Activated T-cell treated with anti-CD3 and anti-CD28 coated beads, Interleukin-2, amount 50 U/mL, for 4 hours (primary cell): ENCODE measurements around the gene MEIS1. TPM values are rescaled to one million over a fixed set of nuclear protein-coding genes. Genes with fewer than 3 reads are reported as not detected.

Experiments
- ATAC-seq, 2 donors: fragments of 200-7000 bp; cut with Tn5 transposase; one replicate each; pipeline ENCODE4 v1.10.0; 2021
- DNase-seq: peaks from one replicate; pipeline ENCODE4 v3.0.0-alpha.2; 2020
- H3K27me3 Mint-ChIP-seq: one replicate; pipeline ENCODE4 v1.8.0; 2021; ENCODE audit warnings: low read depth, mixed read lengths
- H3K36me3 Mint-ChIP-seq: one replicate; pipeline ENCODE4 v1.8.0; 2022; ENCODE audit warnings: mixed read lengths; ENCODE audit not compliant: insufficient read depth
- H3K4me1 Mint-ChIP-seq: one replicate; pipeline ENCODE4 v1.8.0; 2021; ENCODE audit warnings: low read depth, mixed read lengths
- H3K4me3 Mint-ChIP-seq: one replicate; pipeline ENCODE4 v1.8.0; 2021; ENCODE audit warnings: mild to moderate bottlenecking, moderate library complexity, mixed read lengths
- H3K9me3 Mint-ChIP-seq: one replicate; pipeline ENCODE4 v1.8.0; 2021; ENCODE audit warnings: mixed read lengths
- total RNA-seq, 3 donors: library from RNA; stranded (reverse); gene quantifications; one replicate each; pipeline ENCODE4 v1.2.1, GENCODE V29; 2021

Gene MEIS1
- total RNA-seq, 3 donors from 2014 or later: 0.46 to 0.53 (median 0.46) TPM

GRCh38 chr2:66509326-66509811 lies 74.4 kb downstream of the MEIS1 start:
- ATAC-seq (no peak), DNase-seq (no peak)
- Mint-ChIP-seq H3K4me1 (no peaks in the 10 kb centered on the region), H3K4me3 (no peak overlapping the region), H3K36me3 (no peaks in the 10 kb centered on the region), H3K9me3 (no peaks in the 10 kb centered on the region), H3K27me3 (peaks cover 2% of the 10 kb centered on the region)

DNA sequence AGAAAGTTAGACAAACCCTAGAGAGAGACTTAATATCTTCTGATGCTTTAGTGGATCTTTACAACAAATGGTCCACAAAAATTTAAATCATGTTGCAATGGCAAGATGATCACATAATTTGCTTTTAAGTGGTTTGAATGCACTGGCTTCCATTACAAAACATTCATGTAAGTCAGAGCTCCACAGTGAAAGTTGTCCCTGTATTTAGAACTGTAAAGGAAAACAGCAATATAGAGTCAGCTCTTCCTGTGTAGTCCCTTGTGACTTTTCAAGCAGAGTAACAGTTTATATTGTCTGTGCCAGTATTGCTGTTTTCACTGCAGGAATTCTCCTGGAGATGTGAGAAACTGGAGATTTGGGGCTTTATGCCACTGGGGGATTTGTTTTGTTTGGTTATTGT lies 77.7 kb downstream of the MEIS1 start:
- Mint-ChIP-seq H3K4me3 (no peak overlapping the region), H3K36me3 (no peaks in the 10 kb centered on the region), H3K4me1 (no peaks in the 10 kb centered on the region), H3K9me3 (no peaks in the 10 kb centered on the region), H3K27me3 (peaks cover 2% of the 10 kb centered on the region)
- ATAC-seq (no peak), DNase-seq (no peak)

DNA sequence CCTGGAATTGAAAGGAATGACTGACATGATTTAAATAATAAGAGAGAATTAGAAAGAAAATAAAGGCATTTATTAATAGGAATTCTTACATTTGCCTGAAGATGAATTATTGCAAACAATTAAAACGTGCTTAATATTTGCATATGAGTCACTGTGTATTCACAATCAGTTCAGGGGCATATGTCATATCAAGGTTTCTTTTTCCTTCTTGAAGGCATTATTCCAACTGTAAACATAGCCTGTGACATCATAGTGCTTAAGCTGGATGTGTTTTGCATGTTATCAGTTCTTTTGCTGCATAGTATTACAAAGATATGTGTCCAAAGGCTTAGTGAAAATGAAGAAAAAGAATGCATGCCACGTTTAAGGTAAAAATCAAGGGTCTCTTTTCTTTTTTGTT lies 80.8 kb downstream of the MEIS1 start:
- Mint-ChIP-seq H3K36me3 (no peaks in the 10 kb centered on the region), H3K27me3 (peaks cover 2% of the 10 kb centered on the region), H3K4me3 (no peak overlapping the region), H3K4me1 (no peaks in the 10 kb centered on the region), H3K9me3 (no peaks in the 10 kb centered on the region)
- DNase-seq (no peak), ATAC-seq (no peak)

- H3K4me3 Mint-ChIP-seq: no peak overlapping the region
- DNase-seq (no peak), ATAC-seq (no peak)
- H3K9me3 Mint-ChIP-seq: no peaks in the 10 kb centered on the region
- H3K4me1 Mint-ChIP-seq: no peaks in the 10 kb centered on the region
- H3K36me3 Mint-ChIP-seq: no peaks in the 10 kb centered on the region
- H3K27me3 Mint-ChIP-seq: peaks cover 2% of the 10 kb centered on the region
These were observed 81.6 kb downstream of the MEIS1 start for GRCh38 chr2:66516499-66516898.

DNA sequence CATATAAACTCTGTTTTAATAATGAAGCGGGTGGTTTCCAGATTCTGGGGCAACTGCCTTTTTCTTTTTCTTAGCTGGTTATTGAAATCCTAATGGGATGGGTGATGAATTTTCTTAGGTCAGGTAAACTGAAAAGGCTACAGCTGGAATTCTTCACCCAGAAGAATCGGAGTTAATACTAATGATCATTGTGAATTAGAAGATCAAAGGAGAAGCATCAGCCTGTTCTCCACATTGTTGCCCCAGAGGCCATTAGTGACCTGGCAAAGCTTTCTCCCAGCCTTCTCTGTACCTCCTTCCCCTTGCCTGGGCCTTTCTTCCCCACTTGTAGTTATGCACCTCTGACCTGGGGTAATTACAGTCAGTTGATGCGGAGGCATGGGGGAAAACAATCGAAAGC lies 82.8 kb downstream of the MEIS1 start:
- no peak overlapping the region for H3K4me3 Mint-ChIP-seq

GRCh38 chr2:66519264-66519843 lies 84.4 kb downstream of the MEIS1 start:
- Mint-ChIP-seq H3K4me3 (no peak overlapping the region), H3K36me3 (no peaks in the 10 kb centered on the region), H3K27me3 (no peaks in the 10 kb centered on the region), H3K9me3 (no peaks in the 10 kb centered on the region), H3K4me1 (no peaks in the 10 kb centered on the region)
- DNase-seq (no peak), ATAC-seq (no peak)

More for the DNA sequence above, 82.8 kb downstream of the MEIS1 start:
- DNase-seq (no peak), ATAC-seq (no peak)
- no peaks in the 10 kb centered on the region for H3K36me3 Mint-ChIP-seq
- H3K27me3 Mint-ChIP-seq: peaks cover under 1% of the 10 kb centered on the region
- no peaks in the 10 kb centered on the region for H3K9me3 Mint-ChIP-seq
- no peaks in the 10 kb centered on the region for H3K4me1 Mint-ChIP-seq

DNA sequence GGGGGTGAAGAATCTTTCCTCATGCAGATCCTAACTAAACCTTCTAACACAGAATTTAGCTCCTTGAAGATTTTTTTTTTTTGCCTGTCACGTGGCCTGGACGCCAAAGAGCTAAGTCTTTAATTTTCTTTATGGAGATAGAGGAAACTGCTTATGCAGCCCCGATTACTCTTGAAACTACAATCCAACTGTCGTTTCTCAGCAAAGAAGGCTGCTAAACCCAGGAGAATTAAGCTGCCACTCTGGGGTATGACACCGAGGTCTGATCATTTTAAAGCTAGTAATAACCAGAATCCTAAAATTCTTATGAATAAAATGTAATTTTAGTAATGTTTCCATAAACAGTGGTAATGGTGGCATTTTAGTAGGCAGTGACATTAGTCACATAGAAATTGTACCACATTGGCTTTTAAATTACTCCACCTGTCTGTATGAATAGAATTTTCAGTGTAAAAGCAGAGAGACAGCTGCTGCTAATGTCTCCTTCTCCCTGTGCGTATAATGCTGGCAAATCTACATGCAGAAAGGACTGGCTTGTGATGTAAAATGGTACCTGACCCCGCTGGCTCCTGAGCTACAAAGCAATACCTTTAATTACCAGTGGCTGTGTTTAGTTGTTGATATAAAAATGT lies 86.5 kb downstream of the MEIS1 start:
- no peak overlapping the region for H3K4me3 Mint-ChIP-seq
- H3K9me3 Mint-ChIP-seq: no peaks in the 10 kb centered on the region
- DNase-seq (no peak), ATAC-seq (no peak)
- H3K27me3 Mint-ChIP-seq: no peaks in the 10 kb centered on the region
- H3K36me3 Mint-ChIP-seq: no peaks in the 10 kb centered on the region
- no peaks in the 10 kb centered on the region for H3K4me1 Mint-ChIP-seq

GRCh38 chr2:66522611-66523376 lies 87.9 kb downstream of the MEIS1 start:
- Mint-ChIP-seq H3K9me3 (no peaks in the 10 kb centered on the region), H3K36me3 (no peaks in the 10 kb centered on the region), H3K27me3 (no peaks in the 10 kb centered on the region), H3K4me1 (no peaks in the 10 kb centered on the region), H3K4me3 (no peak overlapping the region)
- DNase-seq (no peak), ATAC-seq (no peak)

DNA sequence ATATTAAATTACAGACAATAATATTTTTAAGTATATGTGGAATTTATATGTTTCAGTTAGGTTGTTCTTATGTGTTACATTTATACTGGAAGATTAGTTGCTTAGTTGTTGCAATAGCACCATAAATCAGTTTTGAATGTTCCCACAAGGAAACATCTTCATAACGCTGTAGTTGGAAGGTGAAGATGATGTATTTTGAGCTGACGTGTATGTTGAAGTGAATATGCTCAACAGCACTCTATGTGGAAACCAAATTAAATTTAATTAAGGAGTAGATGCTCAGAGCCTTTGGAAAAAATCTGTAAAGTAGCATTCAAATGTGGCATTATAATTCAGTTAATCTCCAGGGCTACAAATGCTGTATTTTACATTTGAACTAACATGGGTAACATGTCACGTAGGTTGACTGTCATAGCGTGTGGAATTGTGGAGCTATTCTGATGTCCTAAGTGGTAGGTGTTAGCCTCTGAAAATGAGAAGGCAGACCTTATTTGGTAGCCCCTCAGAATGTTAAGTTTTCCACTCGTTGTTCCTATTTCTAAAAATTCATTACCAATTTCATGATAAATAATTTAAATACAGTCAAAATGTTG lies 88.5 kb downstream of the MEIS1 start:
- H3K27me3 Mint-ChIP-seq: no peaks in the 10 kb centered on the region
- no peak overlapping the region for H3K4me3 Mint-ChIP-seq
- no peak for ATAC-seq
- no peak for DNase-seq
- no peaks in the 10 kb centered on the region for H3K4me1 Mint-ChIP-seq
- no peaks in the 10 kb centered on the region for H3K36me3 Mint-ChIP-seq
- H3K9me3 Mint-ChIP-seq: no peaks in the 10 kb centered on the region

DNA sequence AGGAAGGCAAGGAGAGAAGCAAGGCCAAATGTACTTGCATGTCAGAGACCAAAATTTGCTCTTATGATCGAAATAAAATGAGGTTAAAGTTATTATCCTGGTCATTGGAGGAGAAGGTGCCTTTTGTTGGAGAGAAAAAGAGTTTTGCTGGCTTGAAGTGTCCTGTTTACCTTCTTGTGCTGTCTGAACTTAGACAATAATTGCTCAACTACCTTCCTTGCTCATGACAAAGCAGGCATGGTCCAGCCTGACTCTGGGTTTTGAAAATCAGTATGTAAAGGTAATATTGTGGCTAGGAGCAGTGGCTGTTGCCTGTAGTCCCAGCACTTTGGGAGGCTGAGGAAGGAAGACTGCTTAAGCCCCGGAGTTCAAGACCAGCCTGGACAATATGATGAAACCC lies 89.1 kb downstream of the MEIS1 start:
- ATAC-seq: no peak
- no peak for DNase-seq
- no peaks in the 10 kb centered on the region for H3K27me3 Mint-ChIP-seq
- no peaks in the 10 kb centered on the region for H3K9me3 Mint-ChIP-seq
- H3K4me3 Mint-ChIP-seq: no peak overlapping the region
- H3K4me1 Mint-ChIP-seq: no peaks in the 10 kb centered on the region
- H3K36me3 Mint-ChIP-seq: no peaks in the 10 kb centered on the region

DNA sequence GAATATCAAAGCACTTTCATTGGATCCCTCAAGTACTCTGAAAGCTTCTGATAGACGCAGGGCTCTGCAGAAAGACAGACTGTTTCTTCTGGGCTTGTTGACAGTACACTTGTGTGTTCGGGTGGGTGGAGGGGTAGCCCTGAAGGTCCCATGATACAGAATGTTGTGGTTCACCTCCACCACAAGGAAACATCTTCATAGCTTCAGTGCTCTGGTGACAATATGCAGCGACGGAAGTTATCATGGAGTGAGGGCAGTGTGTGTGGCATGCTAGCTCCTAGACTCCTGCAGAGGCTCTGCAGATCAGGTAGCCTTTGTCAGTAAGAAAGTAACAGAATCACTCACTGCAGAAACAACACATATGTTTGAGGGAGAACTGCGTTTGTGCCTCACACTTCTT lies 90.7 kb downstream of the MEIS1 start:
- no peak for DNase-seq
- H3K36me3 Mint-ChIP-seq: no peaks in the 10 kb centered on the region
- H3K4me1 Mint-ChIP-seq: no peaks in the 10 kb centered on the region
- ATAC-seq: no peak
- no peaks in the 10 kb centered on the region for H3K9me3 Mint-ChIP-seq
- H3K27me3 Mint-ChIP-seq: no peaks in the 10 kb centered on the region
- H3K4me3 Mint-ChIP-seq: no peak overlapping the region

DNA sequence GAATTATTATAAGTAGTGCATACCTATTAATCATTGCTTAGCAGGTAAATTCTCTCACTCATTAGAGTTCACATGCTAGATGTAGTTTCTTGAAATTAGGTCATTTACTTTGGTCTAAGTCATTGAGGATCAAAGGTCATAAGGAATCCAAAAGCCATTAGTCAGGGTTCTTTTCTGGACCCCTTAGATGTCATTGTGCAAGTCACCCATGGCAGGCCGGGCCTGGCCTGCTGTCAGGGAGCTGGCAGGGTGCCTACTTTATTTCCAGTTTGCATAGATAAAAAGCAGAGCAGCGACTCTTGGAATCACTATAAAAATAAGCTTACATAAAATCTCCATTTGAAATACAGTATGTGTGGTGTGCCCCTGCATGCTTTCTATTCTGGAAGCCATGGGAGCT lies 91.3 kb downstream of the MEIS1 start:
- no peaks in the 10 kb centered on the region for H3K4me1 Mint-ChIP-seq
- H3K9me3 Mint-ChIP-seq: no peaks in the 10 kb centered on the region
- no peaks in the 10 kb centered on the region for H3K36me3 Mint-ChIP-seq
- no peak overlapping the region for H3K4me3 Mint-ChIP-seq
- no peaks in the 10 kb centered on the region for H3K27me3 Mint-ChIP-seq
- ATAC-seq (no peak), DNase-seq (no peak)

GRCh38 chr2:66528974-66529724 lies 94.2 kb downstream of the MEIS1 start:
- Mint-ChIP-seq H3K9me3 (no peaks in the 10 kb centered on the region), H3K27me3 (no peaks in the 10 kb centered on the region), H3K4me1 (no peaks in the 10 kb centered on the region), H3K4me3 (no peak overlapping the region), H3K36me3 (no peaks in the 10 kb centered on the region)
- ATAC-seq: no peak
- DNase-seq: no peak

DNA sequence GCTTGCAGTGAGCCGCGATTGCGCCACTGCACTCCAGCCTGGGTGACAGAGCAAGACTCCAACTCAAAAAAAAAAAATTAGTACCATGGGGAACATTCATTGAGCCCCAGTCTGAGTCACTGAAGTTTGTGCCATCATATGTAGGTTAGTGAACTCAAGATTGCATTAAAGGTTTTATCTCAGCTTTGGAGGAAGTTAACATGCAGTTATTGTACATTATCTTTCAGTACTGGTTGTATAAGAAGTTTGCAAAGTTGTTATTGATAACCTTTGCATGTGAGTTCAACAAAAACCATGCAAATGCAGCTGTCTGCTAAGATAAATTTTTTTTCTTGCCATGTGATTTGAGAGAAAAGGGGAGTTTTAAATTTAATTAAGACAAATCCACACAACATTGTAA lies 95.7 kb downstream of the MEIS1 start:
- no peaks in the 10 kb centered on the region for H3K9me3 Mint-ChIP-seq
- ATAC-seq: no peak
- H3K4me3 Mint-ChIP-seq: no peak overlapping the region
- no peak for DNase-seq
- no peaks in the 10 kb centered on the region for H3K4me1 Mint-ChIP-seq
- no peaks in the 10 kb centered on the region for H3K27me3 Mint-ChIP-seq
- H3K36me3 Mint-ChIP-seq: no peaks in the 10 kb centered on the region
